Astrocyte of the spinal cord (primary cell): Measurements from ENCODE around the gene TTC24.

ENCODE experiments used
- DNase-seq: peaks from one replicate; pipeline ENCODE4 v3.0.0; 2011; ENCODE audit warnings: low read depth, low spot score
- H3K4me3 ChIP-seq: 2 replicates; pipeline ENCODE4 v1.5.1; 2011; ENCODE audit warnings: low read depth, mild to moderate bottlenecking, low read length, moderate library complexity
- CTCF ChIP-seq: IDR thresholded peaks from 2 replicates; pipeline ENCODE4 v1.5.1; 2012; ENCODE audit warnings: low read depth, mild to moderate bottlenecking, low read length, inconsistent platforms
- in situ Hi-C: cut with HindIII; loops from 2 replicates; pipeline ENCODE4 v1.10.0; 2017; ENCODE audit warnings: low sequenced_read_pairs

The TTC24 gene

GRCh38 chr1:156572663-156573018, 6.9 kb upstream of the TTC24 start:
- no peak for DNase-seq
- in situ Hi-C loops = no loop called here
- TF ChIP-seq CTCF = no peak
- peak overlapping the region; percentile 73 for H3K4me3 ChIP-seq

DNA sequence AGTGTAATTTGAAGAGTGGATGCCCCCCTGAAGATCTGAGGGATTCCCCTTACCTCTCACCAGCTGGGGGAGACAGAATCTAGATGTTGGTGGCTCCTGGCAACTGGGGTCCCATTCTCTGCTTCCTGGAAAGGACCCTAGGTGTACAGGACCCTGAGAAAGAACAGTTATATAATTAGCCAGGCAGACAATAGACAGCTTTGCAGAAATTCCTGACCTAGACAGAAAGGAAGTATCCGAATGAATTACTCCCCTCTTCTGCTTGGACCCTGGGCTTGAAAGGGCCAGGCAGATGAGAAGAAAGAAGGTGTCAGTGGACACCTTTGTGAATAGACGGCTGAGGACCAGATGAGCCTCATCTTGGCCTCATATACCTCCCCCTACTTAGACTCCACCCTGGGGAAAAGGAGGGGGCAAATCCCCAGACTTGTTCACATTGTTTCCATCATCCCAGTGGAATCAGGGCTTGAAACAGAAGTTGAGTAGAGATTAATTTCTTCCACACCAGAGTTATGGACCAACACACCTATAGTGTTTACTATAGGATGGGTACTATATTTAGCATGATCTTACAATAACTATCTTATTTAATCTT, 5.4 kb upstream of the TTC24 start:
- no peak for TF ChIP-seq CTCF
- no peak overlapping the region for H3K4me3 ChIP-seq
- no peak for DNase-seq
- in situ Hi-C loops = no loop called here

DNA sequence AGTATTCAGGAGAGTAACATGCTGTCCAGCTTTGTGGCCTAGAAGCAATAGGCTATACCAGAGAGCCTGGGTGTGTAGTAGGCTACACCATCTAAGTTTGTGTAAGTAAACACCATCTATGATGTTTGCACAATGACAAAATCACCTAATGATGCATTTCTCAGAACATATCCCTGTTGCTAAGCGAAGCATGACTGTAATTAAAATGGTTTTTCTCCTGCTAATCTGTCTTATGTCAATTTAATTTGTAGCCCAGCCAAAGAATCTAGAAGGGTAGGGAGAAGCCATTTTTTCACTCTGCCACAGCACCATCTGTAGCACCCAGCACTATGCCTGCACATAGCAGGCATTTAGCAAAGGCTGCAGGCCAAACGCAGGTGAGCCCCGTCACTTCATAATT, 2.0 kb upstream of the TTC24 start:
- no peak for TF ChIP-seq CTCF
- in situ Hi-C loops = no loop called here
- H3K4me3 ChIP-seq = no peak overlapping the region
- no peak for DNase-seq

- no peak overlapping the region for H3K4me3 ChIP-seq
- no peak for TF ChIP-seq CTCF
- no peak for DNase-seq
- in situ Hi-C loops = no loop called here
Observed at GRCh38 chr1:156578055-156578454, 1.5 kb upstream of the TTC24 start.

DNA sequence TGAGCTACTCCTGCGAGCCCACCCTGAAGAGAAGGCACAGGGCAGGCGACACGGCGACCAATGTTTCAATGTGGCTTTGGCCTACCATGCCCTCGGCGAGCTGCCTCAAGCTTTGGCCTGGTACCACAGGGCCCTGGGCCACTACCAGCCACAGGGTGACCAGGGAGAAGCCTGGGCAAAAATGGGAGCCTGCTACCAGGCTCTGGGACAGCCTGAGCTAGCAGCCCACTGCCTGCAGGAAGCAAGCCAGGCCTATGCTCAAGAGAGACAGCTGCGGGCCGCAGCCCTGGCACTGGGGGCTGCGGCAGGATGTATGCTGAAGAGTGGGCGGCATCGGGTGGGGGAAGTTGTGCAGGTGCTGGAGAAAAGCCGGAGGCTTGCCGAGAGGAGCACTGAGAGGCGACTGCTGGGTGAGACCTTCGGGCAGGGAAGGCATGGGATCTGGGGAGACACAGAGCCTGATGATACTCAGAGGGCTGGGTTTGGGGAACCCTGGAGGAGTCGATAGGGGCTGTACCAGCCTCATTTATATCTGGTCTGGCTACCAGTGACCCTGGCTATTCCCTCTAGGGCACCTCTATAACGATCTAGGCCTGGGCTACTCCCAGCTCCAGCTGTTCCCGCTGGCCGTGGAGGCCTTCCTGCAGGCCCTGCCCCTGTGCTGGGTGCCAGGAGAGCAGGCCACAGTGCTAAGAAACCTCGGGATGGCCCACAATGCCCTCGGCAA, 2.3 kb downstream of the TTC24 start:
- in situ Hi-C loops = no loop called here
- no peak for DNase-seq
- H3K4me3 ChIP-seq = no peak overlapping the region
- TF ChIP-seq CTCF = no peak

- in situ Hi-C loops = no loop called here
- DNase-seq = no peak
- H3K4me3 ChIP-seq = no peak overlapping the region
- no peak for TF ChIP-seq CTCF
Observed at GRCh38 chr1:156582388-156583017, 3.0 kb downstream of the TTC24 start.
